IMR-90 (cell line): Measurements from ENCODE around the gene CGREF1. TPM values are rescaled to one million over a fixed set of nuclear protein-coding genes. Genes with fewer than 3 reads are reported as not detected.

Source experiments
- ATAC-seq: fragments of 200-7000 bp; cut with Tn5 transposase; 2 replicates; pipeline ENCODE4 v1.9.1; 2020; ENCODE audit warnings: low read depth, mild to moderate bottlenecking, moderate library complexity
- BruUV-seq: library from RNA; stranded (reverse); fragments of 400-500 nt; replicated peaks from 2 replicates; lab custom pipeline; 2021; lab: Mats Ljungman, UMichigan
- CTCF ChIA-PET: fragments of 300-600 bp; formaldehyde crosslinking; extraction: SDS; loops from one replicate; lab custom pipeline; 2021; ENCODE audit warnings: antibody characterized with exemption; lab: Yijun Ruan, JAX
- POLR2A ChIA-PET: fragments of 300-600 bp; sonication (Branson Sonifier 250); formaldehyde crosslinking; loops from one replicate; lab custom pipeline; 2022; ENCODE audit warnings: antibody characterized with exemption; ENCODE audit not compliant: unreplicated experiment; lab: Charles Lee
- DNase-seq: peaks from one replicate; pipeline ENCODE4 v3.0.0; 2013
- H2AFZ ChIP-seq: replicated peaks from 2 replicates; pipeline ENCODE3; 2013; ENCODE audit warnings: low read length, mild to moderate bottlenecking; ENCODE audit not compliant: poor library complexity
- H2AK5ac ChIP-seq: 2 replicates; pipeline ENCODE4 v1.6.1; 2013; ENCODE audit warnings: low read depth, low read length, inconsistent platforms
- H2AK9ac ChIP-seq: replicated peaks from 2 replicates; pipeline ENCODE3; 2013; ENCODE audit warnings: mild to moderate bottlenecking, low read depth, low read length, moderate library complexity; ENCODE audit not compliant: poor library complexity
- H2BK120ac ChIP-seq: 2 replicates; pipeline ENCODE4 v1.6.1; 2013; ENCODE audit warnings: low read depth, low read length, inconsistent platforms
- H2BK15ac ChIP-seq: 3 replicates; pipeline ENCODE4 v1.6.1; 2013; ENCODE audit warnings: low read depth, low read length, inconsistent platforms
- H2BK20ac ChIP-seq: 2 replicates; pipeline ENCODE4 v1.6.1; 2013; ENCODE audit warnings: low read depth, mild to moderate bottlenecking, inconsistent platforms, low read length, moderate library complexity
- H2BK5ac ChIP-seq: 2 replicates; pipeline ENCODE4 v1.6.1; 2013; ENCODE audit warnings: mild to moderate bottlenecking, low read depth, low read length, inconsistent platforms; ENCODE audit not compliant: poor library complexity, severe bottlenecking
- H3K14ac ChIP-seq: replicated peaks from 2 replicates; pipeline ENCODE4 v1.6.1; 2013; ENCODE audit warnings: low read depth, low read length, inconsistent platforms
- H3K18ac ChIP-seq: 2 replicates; pipeline ENCODE4 v1.6.1; 2013; ENCODE audit warnings: low read depth, low read length, control low read depth
- H3K23ac ChIP-seq: 2 replicates; pipeline ENCODE4 v1.6.1; 2013; ENCODE audit warnings: low read depth, low read length, inconsistent platforms
- H3K27ac ChIP-seq: 2 replicates; pipeline ENCODE4 v1.5.1; 2013; ENCODE audit warnings: mild to moderate bottlenecking, control low read depth, low read length; ENCODE audit not compliant: insufficient read depth
- H3K27me3 ChIP-seq: 2 replicates; pipeline ENCODE4 v1.6.1; 2013; ENCODE audit warnings: low read length; ENCODE audit not compliant: control insufficient read depth, insufficient read depth
- H3K36me3 ChIP-seq: 2 replicates; pipeline ENCODE4 v1.6.1; 2013; ENCODE audit warnings: low read length, mixed read lengths; ENCODE audit not compliant: control insufficient read depth, insufficient read depth
- H3K4ac ChIP-seq: 2 replicates; pipeline ENCODE4 v1.6.1; 2013; ENCODE audit warnings: low read depth, low read length, inconsistent platforms
- H3K4me1 ChIP-seq: 2 replicates; pipeline ENCODE4 v1.6.1; 2013; ENCODE audit warnings: low read length, mixed read lengths; ENCODE audit not compliant: control insufficient read depth, insufficient read depth
- H3K4me2 ChIP-seq: 2 replicates; pipeline ENCODE4 v1.6.1; 2013; ENCODE audit warnings: low read depth, mild to moderate bottlenecking, control low read depth, low read length, moderate library complexity
- H3K4me3 ChIP-seq: 2 replicates; pipeline ENCODE4 v1.5.1; 2013; ENCODE audit warnings: low read depth, mild to moderate bottlenecking, control low read depth, low read length, moderate library complexity; ENCODE audit not compliant: insufficient read depth
- H3K56ac ChIP-seq: 2 replicates; pipeline ENCODE4 v1.6.1; 2013; ENCODE audit warnings: low read length, inconsistent platforms; ENCODE audit not compliant: insufficient read depth; ENCODE audit errors: extremely low read depth
- H3K79me1 ChIP-seq, 2 experiments: 2 replicates each; pipeline ENCODE4 v1.6.1; 2013; ENCODE audit warnings: low read length in 2 of 2, inconsistent platforms in 1 of 2, low read depth in 1 of 2
- H3K9ac ChIP-seq: 2 replicates; pipeline ENCODE4 v1.6.1; 2013; ENCODE audit warnings: low read depth, low read length, control low read depth
- H3K9me1 ChIP-seq: 2 replicates; pipeline ENCODE4 v1.6.1; 2013; ENCODE audit warnings: low read length, inconsistent platforms; ENCODE audit not compliant: insufficient read depth
- H3K9me3 ChIP-seq: 2 replicates; pipeline ENCODE4 v1.6.1; 2013; ENCODE audit warnings: low read length; ENCODE audit not compliant: control insufficient read depth, insufficient read depth
- H4K20me1 ChIP-seq: 2 replicates; pipeline ENCODE4 v1.6.1; 2013; ENCODE audit warnings: low read length, inconsistent platforms; ENCODE audit not compliant: insufficient read depth
- H4K5ac ChIP-seq: 2 replicates; pipeline ENCODE4 v1.6.1; 2013; ENCODE audit warnings: mild to moderate bottlenecking, low read depth, low read length, control low read depth
- H4K8ac ChIP-seq, 2 experiments: 2 replicates each; pipeline ENCODE4 v1.6.1; 2013; ENCODE audit warnings: low read depth in 2 of 2, low read length in 2 of 2, control low read depth in 1 of 2, inconsistent platforms in 1 of 2
- H4K91ac ChIP-seq: 2 replicates; pipeline ENCODE4 v1.6.1; 2013; ENCODE audit warnings: low read depth, low read length, inconsistent platforms; ENCODE audit not compliant: insufficient read depth
- CHD1 ChIP-seq: IDR thresholded peaks from 2 replicates; pipeline ENCODE4 v1.6.1; 2012; ENCODE audit warnings: low read depth, low read length, improper control_type of control experiment
- FOS ChIP-seq: fragments of 150-350 bp; IDR thresholded peaks from 2 replicates; pipeline ENCODE4 v1.6.1; 2016; ENCODE audit warnings: low read depth, low read length
- MAFK ChIP-seq: IDR thresholded peaks from 2 replicates; pipeline ENCODE4 v1.6.1; 2012; ENCODE audit warnings: low read depth, low read length, improper control_type of control experiment
- MAZ ChIP-seq: IDR thresholded peaks from 2 replicates; pipeline ENCODE4 v1.6.1; 2012; ENCODE audit warnings: low read depth, mild to moderate bottlenecking, low read length, improper control_type of control experiment, moderate library complexity, borderline replicate concordance
- SMC3 ChIP-seq: fragments of 150-350 bp; IDR thresholded peaks from 2 replicates; pipeline ENCODE4 v1.6.1; 2016; ENCODE audit warnings: low read depth, mild to moderate bottlenecking, antibody characterized with exemption, low read length, moderate library complexity
- WGBS, 2 experiments: methylation state at CpG; one replicate each; pipeline versions ENCODE4 v1.1.5 to v1.1.7; 2013; ENCODE audit warnings: missing lambda C conversion rate in 2 of 2; ENCODE audit not compliant: insufficient read length in 1 of 2; ENCODE audit errors: extremely low coverage in 2 of 2; 5-methylcytosine and 5-hydroxymethylcytosine counted together
- dilution Hi-C: fragments of 300-500 bp; cut with HindIII; formaldehyde crosslinking; loops from one replicate; pipeline ENCODE4 v1.14.3; 2018; ENCODE audit warnings: low sequenced_read_pairs; ENCODE audit not compliant: unreplicated experiment
- in situ Hi-C: fragments of 300-500 bp; cut with MboI; formaldehyde crosslinking; loops from 3 replicates; pipeline ENCODE4 v1.14.3; 2019; ENCODE audit warnings: low sequenced_read_pairs, inconsistent platforms, mixed read lengths
- intact Hi-C: fragments of 100-400 bp; cut with micrococcal nuclease; formaldehyde crosslinking; loops from 2 replicates; pipeline ENCODE4 v1.10.0; 2022
- polyA plus RNA-seq, 3 experiments: library from polyadenylated mRNA; depleted of rRNA; stranded (reverse); fragments of >200 nt; gene quantifications; 2 replicates each; pipeline ENCODE4 v1.2.3, GENCODE V29; 2012; ENCODE audit warnings: low replicate concordance in 1 of 3
- total RNA-seq: library from RNA; depleted of rRNA; stranded (reverse); fragments of >200 nt; gene quantifications from 2 replicates; pipeline ENCODE4 v1.2.3, GENCODE V29; 2012
- TF ChIP-seq, protein P1 (sequence below): fragments of 150-350 bp; IDR thresholded peaks from 2 replicates; pipeline ENCODE4 v1.6.1; 2016; ENCODE audit warnings: low read depth, mild to moderate bottlenecking, low read length, moderate library complexity, borderline replicate concordance
- TF ChIP-seq, protein P2 (sequence below): fragments of 150-350 bp; IDR thresholded peaks from 2 replicates; pipeline ENCODE4 v1.6.1; 2017; ENCODE audit warnings: mild to moderate bottlenecking, antibody characterized with exemption, low read length, low read depth
- TF ChIP-seq, protein P3 (sequence below): conservative IDR thresholded peaks from 2 replicates; pipeline ENCODE4 v1.5.1; 2012; ENCODE audit warnings: mild to moderate bottlenecking, low read depth, low read length, improper control_type of control experiment

CGREF1 gene
- total and polyA plus RNA-seq, 2 of the 4 experiments (the other 2 are of a cell fraction) = 0.54 to 1.3 TPM

DNA sequence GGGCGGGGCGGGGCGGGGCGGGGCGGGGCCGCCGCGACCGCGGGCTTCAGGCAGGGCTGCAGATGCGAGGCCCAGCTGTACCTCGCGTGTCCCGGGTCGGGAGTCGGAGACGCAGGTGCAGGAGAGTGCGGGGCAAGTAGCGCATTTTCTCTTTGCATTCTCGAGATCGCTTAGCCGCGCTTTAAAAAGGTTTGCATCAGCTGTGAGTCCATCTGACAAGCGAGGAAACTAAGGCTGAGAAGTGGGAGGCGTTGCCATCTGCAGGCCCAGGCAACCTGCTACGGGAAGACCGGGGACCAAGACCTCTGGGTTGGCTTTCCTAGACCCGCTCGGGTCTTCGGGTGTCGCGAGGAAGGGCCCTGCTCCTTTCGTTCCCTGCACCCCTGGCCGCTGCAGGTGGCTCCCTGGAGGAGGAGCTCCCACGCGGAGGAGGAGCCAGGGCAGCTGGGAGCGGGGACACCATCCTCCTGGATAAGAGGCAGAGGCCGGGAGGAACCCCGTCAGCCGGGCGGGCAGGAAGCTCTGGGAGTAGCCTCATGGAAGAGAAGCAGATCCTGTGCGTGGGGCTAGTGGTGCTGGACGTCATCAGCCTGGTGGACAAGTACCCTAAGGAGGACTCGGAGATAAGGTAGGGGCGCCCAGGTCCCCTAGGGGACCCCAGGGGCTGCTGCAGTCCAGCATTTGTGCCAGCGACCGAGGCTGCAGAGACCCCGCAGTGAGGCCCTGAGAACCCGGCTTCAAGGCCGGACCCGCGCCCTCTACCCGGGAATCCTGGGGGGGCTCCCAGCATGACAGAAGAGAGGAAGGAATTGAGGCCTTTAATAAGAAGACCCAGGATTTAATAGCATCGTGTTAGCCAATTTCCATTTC is 32.0 kb downstream of the CGREF1 start, which contains the start of gene KHK:
KHK (plus strand) TSS at position 49 of the 870 bp plus-strand sequence; CDS start at position 537, 488 bp downstream.
- peak within 1 kb of the TSS; percentile 58 for H3K4me3 ChIP-seq
- peak within 1 kb of the TSS; percentile 63 for H3K4ac ChIP-seq
- H3K36me3 ChIP-seq = peaks cover 17% of the 10 kb centered on the region; the same call in 1 of the 2 replicates
- H2AFZ ChIP-seq = peak within 1 kb of the TSS; percentile 86
- H2BK20ac ChIP-seq = no peak within 1 kb of the TSS
- H3K9me1 ChIP-seq = no peaks in the 10 kb centered on the region; the same call in 1 of the 2 replicates
- in situ Hi-C loops = no loop called here
- H2AK5ac ChIP-seq = peak within 1 kb of the TSS; percentile 51
- POLR2A ChIA-PET = no interaction called here
- peaks cover 0 to 20% of the 10 kb centered on the region in 2 experiments; a peak in 2 of 4 replicates for H3K79me1 ChIP-seq
- 0 out of 2 replicates have a peak within 1 kb of the TSS, but pooled peaks have one; percentile 11 for H3K14ac ChIP-seq
- no TSS peak for BruUV-seq
- TF ChIP-seq MAZ = no peak
- TF ChIP-seq MAFK = no peak
- TF ChIP-seq CHD1 = no peak
- TF ChIP-seq SMC3 = no peak
- TF ChIP-seq, protein P1, sequence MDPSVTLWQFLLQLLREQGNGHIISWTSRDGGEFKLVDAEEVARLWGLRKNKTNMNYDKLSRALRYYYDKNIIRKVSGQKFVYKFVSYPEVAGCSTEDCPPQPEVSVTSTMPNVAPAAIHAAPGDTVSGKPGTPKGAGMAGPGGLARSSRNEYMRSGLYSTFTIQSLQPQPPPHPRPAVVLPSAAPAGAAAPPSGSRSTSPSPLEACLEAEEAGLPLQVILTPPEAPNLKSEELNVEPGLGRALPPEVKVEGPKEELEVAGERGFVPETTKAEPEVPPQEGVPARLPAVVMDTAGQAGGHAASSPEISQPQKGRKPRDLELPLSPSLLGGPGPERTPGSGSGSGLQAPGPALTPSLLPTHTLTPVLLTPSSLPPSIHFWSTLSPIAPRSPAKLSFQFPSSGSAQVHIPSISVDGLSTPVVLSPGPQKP = no peak
- TF ChIP-seq, protein P2, sequence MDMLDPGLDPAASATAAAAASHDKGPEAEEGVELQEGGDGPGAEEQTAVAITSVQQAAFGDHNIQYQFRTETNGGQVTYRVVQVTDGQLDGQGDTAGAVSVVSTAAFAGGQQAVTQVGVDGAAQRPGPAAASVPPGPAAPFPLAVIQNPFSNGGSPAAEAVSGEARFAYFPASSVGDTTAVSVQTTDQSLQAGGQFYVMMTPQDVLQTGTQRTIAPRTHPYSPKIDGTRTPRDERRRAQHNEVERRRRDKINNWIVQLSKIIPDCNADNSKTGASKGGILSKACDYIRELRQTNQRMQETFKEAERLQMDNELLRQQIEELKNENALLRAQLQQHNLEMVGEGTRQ = no peak
- TF ChIP-seq FOS = no peak
- TF ChIP-seq, protein P3, sequence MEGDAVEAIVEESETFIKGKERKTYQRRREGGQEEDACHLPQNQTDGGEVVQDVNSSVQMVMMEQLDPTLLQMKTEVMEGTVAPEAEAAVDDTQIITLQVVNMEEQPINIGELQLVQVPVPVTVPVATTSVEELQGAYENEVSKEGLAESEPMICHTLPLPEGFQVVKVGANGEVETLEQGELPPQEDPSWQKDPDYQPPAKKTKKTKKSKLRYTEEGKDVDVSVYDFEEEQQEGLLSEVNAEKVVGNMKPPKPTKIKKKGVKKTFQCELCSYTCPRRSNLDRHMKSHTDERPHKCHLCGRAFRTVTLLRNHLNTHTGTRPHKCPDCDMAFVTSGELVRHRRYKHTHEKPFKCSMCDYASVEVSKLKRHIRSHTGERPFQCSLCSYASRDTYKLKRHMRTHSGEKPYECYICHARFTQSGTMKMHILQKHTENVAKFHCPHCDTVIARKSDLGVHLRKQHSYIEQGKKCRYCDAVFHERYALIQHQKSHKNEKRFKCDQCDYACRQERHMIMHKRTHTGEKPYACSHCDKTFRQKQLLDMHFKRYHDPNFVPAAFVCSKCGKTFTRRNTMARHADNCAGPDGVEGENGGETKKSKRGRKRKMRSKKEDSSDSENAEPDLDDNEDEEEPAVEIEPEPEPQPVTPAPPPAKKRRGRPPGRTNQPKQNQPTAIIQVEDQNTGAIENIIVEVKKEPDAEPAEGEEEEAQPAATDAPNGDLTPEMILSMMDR = no peak
- no peak within 1 kb of the TSS for H3K56ac ChIP-seq
- no peak within 1 kb of the TSS for H4K5ac ChIP-seq
- ATAC-seq (peak; percentile 4), DNase-seq (no peak)
- peaks cover 1% of the 10 kb centered on the region; the same call in 1 of the 2 replicates for H4K20me1 ChIP-seq
- H4K8ac ChIP-seq = peak within 1 kb of the TSS; percentile 55 to 76; a peak in 2 of 4 replicates
- CTCF ChIA-PET = interaction anchor here (0.6 to 0.7 kb wide), 2 partner anchors 89 to 212 kb away, joined by 3 read pairs; no protein-coding TSS in a partner anchor
- H3K4me2 ChIP-seq = peak within 1 kb of the TSS; percentile 99
- no peaks in the 10 kb centered on the region for H3K9me3 ChIP-seq
- 0 out of 2 replicates have a peak within 1 kb of the TSS, but pooled peaks have one; percentile 17 for H3K23ac ChIP-seq
- H2BK15ac ChIP-seq = no peak within 1 kb of the TSS
- dilution Hi-C loops = no loop called here
- 3% methylated on average over 27 of the region's 54 CpGs; no CpG with 5 or more reads in 1 of the 2 experiments for WGBS, 2 experiments
- H4K91ac ChIP-seq = peak within 1 kb of the TSS; percentile 58
- H3K27me3 ChIP-seq = no peaks in the 10 kb centered on the region
- H2BK120ac ChIP-seq = no peak within 1 kb of the TSS
- peak within 1 kb of the TSS; percentile 36 for H2BK5ac ChIP-seq
- intact Hi-C loops = loop anchor here (1.0 to 5.0 kb wide), 2 partner anchors 37 to 240 kb away; partner anchors contain the start of gene DPYSL5
- peaks cover 6% of the 10 kb centered on the region for H3K4me1 ChIP-seq
- peak within 1 kb of the TSS; percentile 91 for H2AK9ac ChIP-seq
- H3K27ac ChIP-seq = peak within 1 kb of the TSS; percentile 64
- no peak within 1 kb of the TSS for H3K18ac ChIP-seq
- peak within 1 kb of the TSS; percentile 65 for H3K9ac ChIP-seq
